Hepatocyte (in vitro differentiated cells): ENCODE results near the gene B4GALT2.

ENCODE experiments used
- CTCF ChIP-seq: fragments of 200-600 bp; sonication (generic); IDR thresholded peaks from 2 replicates; pipeline ENCODE4 v1.5.1; 2016; ENCODE audit warnings: antibody characterized with exemption, mild to moderate bottlenecking; ENCODE audit not compliant: poor library complexity
- EZH2 ChIP-seq: fragments of 200-600 bp; sonication (generic); IDR thresholded peaks from 2 replicates; pipeline ENCODE4 v1.6.1; 2016; ENCODE audit warnings: antibody characterized with exemption, mild to moderate bottlenecking, borderline replicate concordance
- EZH2phosphoT487 ChIP-seq: fragments of 200-600 bp; sonication (generic); IDR thresholded peaks from one replicate; pipeline ENCODE4 v1.6.1; 2018; ENCODE audit warnings: antibody characterized with exemption, mild to moderate bottlenecking, low read depth, moderate library complexity; ENCODE audit not compliant: unreplicated experiment, severe bottlenecking

DNA sequence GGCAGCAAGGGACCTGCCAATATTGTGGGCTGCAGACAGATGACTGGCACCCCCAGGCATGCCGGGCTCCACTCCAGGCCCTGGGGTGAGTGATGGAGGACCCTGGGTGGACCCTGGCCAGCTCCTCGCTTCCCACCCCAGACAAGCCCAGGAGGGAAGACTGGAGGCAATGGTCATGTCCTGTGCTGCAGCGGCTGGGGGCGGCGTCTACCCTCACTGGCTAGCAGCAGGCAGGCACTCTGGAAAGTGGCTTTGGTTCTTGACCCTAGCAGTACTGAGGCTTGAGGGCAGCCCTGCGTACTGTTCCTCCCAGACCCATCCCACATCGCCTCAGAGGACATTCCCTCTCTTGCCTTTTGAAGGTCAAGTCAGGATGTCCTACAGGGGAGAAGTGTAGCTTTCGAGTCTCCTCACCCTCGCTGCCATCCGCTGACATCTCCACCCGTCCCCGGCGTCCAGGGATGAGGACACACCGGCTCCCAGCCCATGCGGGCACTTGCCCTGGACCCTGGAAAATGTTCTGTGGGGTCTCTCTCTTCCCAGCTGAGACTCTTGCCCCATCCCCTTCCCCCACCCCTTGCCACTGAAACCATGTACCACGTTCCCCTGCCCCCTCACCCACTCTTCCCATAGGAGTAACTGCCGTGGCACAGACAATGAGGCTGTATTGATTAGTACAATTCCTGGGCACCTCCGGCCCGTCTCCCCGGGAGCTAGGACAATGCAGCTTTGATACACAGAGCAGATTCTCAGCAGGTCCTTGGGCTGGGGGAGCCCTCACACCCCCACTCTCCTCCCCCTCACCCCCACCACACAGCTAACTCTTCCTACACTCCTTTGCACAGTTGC is 37.3 kb downstream of the B4GALT2 start:
- TF ChIP-seq CTCF (no peak), EZH2 (no peak), EZH2phosphoT487 (no peak)
